ENCODE results near the gene HSPA14.
A peak's percentile ranks its signal among the peaks of the same experiment; 100 is the strongest.
"Not testable (repeated sequence)": the region's sequence is repeated elsewhere in the genome, so short reads cannot be mapped to it uniquely, and the experiment has no call there.

HSPA14 gene

GRCh38 chr10:14879124-14879927 lies 41.2 kb downstream of the HSPA14 start:
- Histone ChIP-seq H3K36me3 (ENCODE audit: insufficient read depth, low read length) (peaks cover 17% of the 10 kb centered on the region), H3K4me1 (ENCODE audit: insufficient read depth, low read length) (peaks cover 18% of the 10 kb centered on the region), H3K27me3 (ENCODE audit: insufficient read depth, low read length) (no peaks in the 10 kb centered on the region), H3K9me3 (ENCODE audit: low read length) (no peaks in the 10 kb centered on the region), H3K4me3 (ENCODE audit: low read length) (peak overlapping the region; percentile 86), H2AFZ (ENCODE audit: low read depth, low read length) (peak overlapping the region; percentile 50)

- Histone ChIP-seq H3K9me3 (ENCODE audit: low read length) (no peaks in the 10 kb centered on the region), H3K36me3 (ENCODE audit: insufficient read depth, low read length) (peaks cover 22% of the 10 kb centered on the region), H3K4me1 (ENCODE audit: insufficient read depth, low read length) (peaks cover 18% of the 10 kb centered on the region), H3K4me3 (ENCODE audit: low read length) (peak overlapping the region; percentile 86), H3K27me3 (ENCODE audit: insufficient read depth, low read length) (no peaks in the 10 kb centered on the region), H2AFZ (ENCODE audit: low read depth, low read length) (no peak overlapping the region)
Measured at GRCh38 chr10:14879928-14880193, 41.8 kb downstream of the HSPA14 start.

- no peak overlapping the region for H2AFZ ChIP-seq (ENCODE audit: low read depth, low read length)
- peaks cover 25% of the 10 kb centered on the region for H3K36me3 ChIP-seq (ENCODE audit: insufficient read depth, low read length)
- peaks cover 3% of the 10 kb centered on the region for H3K9me3 ChIP-seq (ENCODE audit: low read length)
- H3K27me3 ChIP-seq (ENCODE audit: insufficient read depth, low read length): no peaks in the 10 kb centered on the region
- peaks cover 18% of the 10 kb centered on the region for H3K4me1 ChIP-seq (ENCODE audit: insufficient read depth, low read length)
- peak overlapping the region; percentile 86 for H3K4me3 ChIP-seq (ENCODE audit: low read length)
Measured at GRCh38 chr10:14880229-14880628, 42.1 kb downstream of the HSPA14 start.

DNA sequence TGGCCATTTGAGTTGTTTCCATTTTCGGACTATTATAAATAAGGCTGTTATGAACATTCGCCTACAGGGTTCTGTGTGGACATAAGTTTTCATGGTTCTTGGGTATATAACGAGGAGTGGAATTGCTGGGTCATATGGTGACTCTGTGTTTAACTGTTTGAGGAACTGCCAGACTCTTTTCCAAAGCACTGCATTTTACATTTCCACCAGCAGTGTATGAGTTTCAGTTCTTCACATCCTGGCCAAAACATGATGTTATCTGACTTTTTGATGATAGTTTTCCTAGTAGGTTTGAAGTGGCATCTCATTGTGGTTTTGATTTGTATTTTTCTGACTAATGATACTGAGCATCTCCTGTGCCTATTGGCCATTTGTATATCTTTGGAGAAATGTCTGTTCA lies 46.0 kb downstream of the HSPA14 start:
- no peak overlapping the region for H3K4me3 ChIP-seq (ENCODE audit: low read length)
- H2AFZ ChIP-seq (ENCODE audit: low read depth, low read length): no peak overlapping the region
- peaks cover 53% of the 10 kb centered on the region for H3K36me3 ChIP-seq (ENCODE audit: insufficient read depth, low read length)
- peaks cover 9% of the 10 kb centered on the region for H3K4me1 ChIP-seq (ENCODE audit: insufficient read depth, low read length)
- H3K9me3 ChIP-seq (ENCODE audit: low read length): peaks cover 7% of the 10 kb centered on the region
- no peaks in the 10 kb centered on the region for H3K27me3 ChIP-seq (ENCODE audit: insufficient read depth, low read length)

GRCh38 chr10:14889318-14889717 lies 51.2 kb downstream of the HSPA14 start:
- Histone ChIP-seq H3K4me1 (ENCODE audit: insufficient read depth, low read length) (no peaks in the 10 kb centered on the region), H3K4me3 (ENCODE audit: low read length) (no peak overlapping the region), H3K36me3 (ENCODE audit: insufficient read depth, low read length) (peaks cover 42% of the 10 kb centered on the region), H3K27me3 (ENCODE audit: insufficient read depth, low read length) (no peaks in the 10 kb centered on the region), H2AFZ (ENCODE audit: low read depth, low read length) (no peak overlapping the region), H3K9me3 (ENCODE audit: low read length) (peaks cover 7% of the 10 kb centered on the region)

- H3K4me3 ChIP-seq (ENCODE audit: low read length): no peak overlapping the region
- H3K36me3 ChIP-seq (ENCODE audit: insufficient read depth, low read length): peaks cover 24% of the 10 kb centered on the region
- H3K9me3 ChIP-seq (ENCODE audit: low read length): peaks cover 2% of the 10 kb centered on the region
- H3K27me3 ChIP-seq (ENCODE audit: insufficient read depth, low read length): no peaks in the 10 kb centered on the region
- H2AFZ ChIP-seq (ENCODE audit: low read depth, low read length): no peak overlapping the region
- no peaks in the 10 kb centered on the region for H3K4me1 ChIP-seq (ENCODE audit: insufficient read depth, low read length)
Measured at GRCh38 chr10:14891151-14891550, 53.0 kb downstream of the HSPA14 start.

GRCh38 chr10:14904316-14904732 lies 66.2 kb downstream of the HSPA14 start:
- Histone ChIP-seq H3K4me1 (ENCODE audit: insufficient read depth, low read length) (no peaks in the 10 kb centered on the region), H2AFZ (ENCODE audit: low read depth, low read length) (no peak overlapping the region), H3K9me3 (ENCODE audit: low read length) (peaks cover 2% of the 10 kb centered on the region), H3K36me3 (ENCODE audit: insufficient read depth, low read length) (peaks cover 92% of the 10 kb centered on the region), H3K4me3 (ENCODE audit: low read length) (no peak overlapping the region), H3K27me3 (ENCODE audit: insufficient read depth, low read length) (no peaks in the 10 kb centered on the region)

DNA sequence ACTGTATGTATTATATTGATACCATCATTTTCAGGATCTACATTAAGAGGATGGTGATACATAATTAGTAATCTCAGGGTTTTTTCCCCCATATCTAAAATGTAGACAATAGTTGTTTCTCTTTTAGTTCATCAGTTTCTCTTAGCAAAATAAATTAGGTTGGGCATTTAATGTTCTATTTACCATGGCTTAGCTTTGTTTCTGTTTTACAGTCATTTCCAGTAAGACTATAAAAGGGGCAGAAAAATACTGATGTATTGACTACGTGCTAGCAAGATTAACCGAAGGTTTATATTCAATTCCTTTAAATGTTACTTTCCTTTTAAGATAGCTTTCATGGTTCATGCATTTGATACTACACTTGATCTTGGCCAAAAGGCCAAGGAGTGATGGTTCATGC lies 66.8 kb downstream of the HSPA14 start:
- no peaks in the 10 kb centered on the region for H3K4me1 ChIP-seq (ENCODE audit: insufficient read depth, low read length)
- no peak overlapping the region for H3K4me3 ChIP-seq (ENCODE audit: low read length)
- H3K27me3 ChIP-seq (ENCODE audit: insufficient read depth, low read length): no peaks in the 10 kb centered on the region
- no peak overlapping the region for H2AFZ ChIP-seq (ENCODE audit: low read depth, low read length)
- peaks cover 2% of the 10 kb centered on the region for H3K9me3 ChIP-seq (ENCODE audit: low read length)
- H3K36me3 ChIP-seq (ENCODE audit: insufficient read depth, low read length): peaks cover 87% of the 10 kb centered on the region

GRCh38 chr10:14905890-14906289 lies 67.8 kb downstream of the HSPA14 start:
- no peak overlapping the region for H3K4me3 ChIP-seq (ENCODE audit: low read length)
- peaks cover 86% of the 10 kb centered on the region for H3K36me3 ChIP-seq (ENCODE audit: insufficient read depth, low read length)
- H2AFZ ChIP-seq (ENCODE audit: low read depth, low read length): no peak overlapping the region
- H3K4me1 ChIP-seq (ENCODE audit: insufficient read depth, low read length): no peaks in the 10 kb centered on the region
- H3K9me3 ChIP-seq (ENCODE audit: low read length): peaks cover 2% of the 10 kb centered on the region
- no peaks in the 10 kb centered on the region for H3K27me3 ChIP-seq (ENCODE audit: insufficient read depth, low read length)

DNA sequence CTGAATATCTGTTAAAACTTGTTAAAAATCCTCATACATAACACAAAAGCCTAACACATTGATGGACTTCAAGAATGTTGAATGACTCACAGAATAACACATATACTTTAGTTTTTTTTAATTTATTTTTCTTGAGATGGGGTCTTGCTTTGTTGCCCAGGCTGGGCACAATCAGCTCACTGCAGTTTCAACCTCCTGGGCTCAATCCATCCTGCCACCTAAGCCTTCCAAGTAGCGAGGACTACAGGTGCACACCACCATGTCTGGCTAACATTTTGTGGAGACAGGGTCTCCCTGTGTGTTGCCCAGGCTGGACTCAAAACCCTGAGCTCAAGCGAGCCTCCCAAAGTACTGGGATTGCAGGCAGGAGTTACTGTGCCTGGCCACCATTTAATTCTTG lies 68.7 kb downstream of the HSPA14 start:
- H3K4me1 ChIP-seq (ENCODE audit: insufficient read depth, low read length): no peaks in the 10 kb centered on the region
- H3K27me3 ChIP-seq (ENCODE audit: insufficient read depth, low read length): no peaks in the 10 kb centered on the region
- H3K9me3 ChIP-seq (ENCODE audit: low read length): peaks cover 2% of the 10 kb centered on the region
- H3K4me3 ChIP-seq (ENCODE audit: low read length): no peak overlapping the region
- peaks cover 86% of the 10 kb centered on the region for H3K36me3 ChIP-seq (ENCODE audit: insufficient read depth, low read length)
- H2AFZ ChIP-seq (ENCODE audit: low read depth, low read length): no peak overlapping the region

- H3K4me1 ChIP-seq (ENCODE audit: insufficient read depth, low read length); H2AFZ ChIP-seq (ENCODE audit: low read depth, low read length); H3K4me3 ChIP-seq (ENCODE audit: low read length); H3K27me3 ChIP-seq (ENCODE audit: insufficient read depth, low read length); H3K9me3 ChIP-seq (ENCODE audit: low read length): not testable (repeated sequence)
- H3K36me3 ChIP-seq (ENCODE audit: insufficient read depth, low read length): peaks cover 85% of the 10 kb centered on the region
Measured at GRCh38 chr10:14907591-14907990, 69.5 kb downstream of the HSPA14 start.

- H3K27me3 ChIP-seq (ENCODE audit: insufficient read depth, low read length): no peaks in the 10 kb centered on the region
- peaks cover 2% of the 10 kb centered on the region for H3K9me3 ChIP-seq (ENCODE audit: low read length)
- no peak overlapping the region for H2AFZ ChIP-seq (ENCODE audit: low read depth, low read length)
- no peak overlapping the region for H3K4me3 ChIP-seq (ENCODE audit: low read length)
- peaks cover 78% of the 10 kb centered on the region for H3K36me3 ChIP-seq (ENCODE audit: insufficient read depth, low read length)
- H3K4me1 ChIP-seq (ENCODE audit: insufficient read depth, low read length): no peaks in the 10 kb centered on the region
Measured at GRCh38 chr10:14909101-14909500, 71.0 kb downstream of the HSPA14 start.

DNA sequence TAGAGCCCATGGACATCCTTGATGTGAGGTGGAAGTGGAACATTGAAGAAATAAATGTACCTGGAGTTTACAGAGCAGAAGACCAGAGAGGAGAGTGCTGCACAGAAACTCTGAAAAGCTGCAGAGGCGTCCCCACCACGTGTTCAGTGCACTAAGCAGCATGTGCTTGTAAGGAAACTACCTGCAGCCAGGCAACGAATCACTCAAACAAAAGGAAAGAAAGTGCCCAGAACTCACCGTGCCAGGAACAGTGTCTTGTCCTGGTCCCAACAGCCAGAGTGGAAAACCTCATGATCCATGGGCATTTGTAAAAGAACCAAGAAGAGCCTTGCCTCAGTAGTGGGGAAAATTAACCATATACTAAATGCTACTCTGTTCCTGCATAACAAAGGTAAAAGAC lies 72.8 kb downstream of the HSPA14 start:
- peaks cover 2% of the 10 kb centered on the region for H3K9me3 ChIP-seq (ENCODE audit: low read length)
- no peak overlapping the region for H2AFZ ChIP-seq (ENCODE audit: low read depth, low read length)
- H3K27me3 ChIP-seq (ENCODE audit: insufficient read depth, low read length): no peaks in the 10 kb centered on the region
- no peak overlapping the region for H3K4me3 ChIP-seq (ENCODE audit: low read length)
- H3K4me1 ChIP-seq (ENCODE audit: insufficient read depth, low read length): no peaks in the 10 kb centered on the region
- peaks cover 68% of the 10 kb centered on the region for H3K36me3 ChIP-seq (ENCODE audit: insufficient read depth, low read length)

- Histone ChIP-seq H3K9me3 (ENCODE audit: low read length) (peaks cover 1% of the 10 kb centered on the region), H3K4me1 (ENCODE audit: insufficient read depth, low read length) (no peaks in the 10 kb centered on the region), H3K27me3 (ENCODE audit: insufficient read depth, low read length) (no peaks in the 10 kb centered on the region), H3K4me3 (ENCODE audit: low read length) (no peak overlapping the region), H2AFZ (ENCODE audit: low read depth, low read length) (no peak overlapping the region), H3K36me3 (ENCODE audit: insufficient read depth, low read length) (peaks cover 60% of the 10 kb centered on the region)
Measured at GRCh38 chr10:14911801-14912200, 73.7 kb downstream of the HSPA14 start.

Measured in neuron (in vitro differentiated cells).